Measurements from ENCODE around the gene ARHGAP15. TPM values are rescaled to one million over a fixed set of nuclear protein-coding genes. Genes with fewer than 3 reads are reported as not detected.

ARHGAP15 gene
- total RNA-seq, 4 donors from 2014 or later: 3.4 to 9.3 (median 6.4) TPM

- no peaks in the 10 kb centered on the region for H3K27me3 ChIP-seq
- H3K27ac ChIP-seq: no peak overlapping the region
- H3K36me3 ChIP-seq: no peaks in the 10 kb centered on the region
- TF ChIP-seq CTCF (IDR thresholded peaks at IDR 0.05) (no peak), POLR2A (IDR thresholded peaks at IDR 0.05) (no peak), POLR2AphosphoS5 (IDR thresholded peaks at IDR 0.05) (no peak), EP300 (IDR thresholded peaks at IDR 0.05) (no peak)
- H3K4me1 ChIP-seq: no peaks in the 10 kb centered on the region
- no peak for ATAC-seq
- 88% methylated on average over 2 of the region's 2 CpGs; no CpG with 5 or more reads in 1 of the 2 donors for WGBS, 2 donors (ENCODE audit: low coverage in 1 of 2)
- H3K4me3 ChIP-seq: no peak overlapping the region
- peaks cover 0 to 20% (median 0%) of the 10 kb centered on the region in 3 donors for H3K9me3 ChIP-seq
These were observed 53.4 kb downstream of the ARHGAP15 start for GRCh38 chr2:143182649-143183048.

GRCh38 chr2:143183804-143184463 is 54.7 kb downstream of the ARHGAP15 start:
- 79 to 93% methylated on average over 4 to 5 of the region's 5 CpGs for WGBS, 2 donors (ENCODE audit: low coverage in 1 of 2)

GRCh38 chr2:143186876-143187275 is 57.7 kb downstream of the ARHGAP15 start:
- 41 to 45% methylated on average over 2 to 3 of the region's 3 CpGs for WGBS, 2 donors (ENCODE audit: low coverage in 1 of 2)
- no peak for ATAC-seq
- TF ChIP-seq POLR2AphosphoS5 (IDR thresholded peaks at IDR 0.05): no peak
- TF ChIP-seq EP300 (IDR thresholded peaks at IDR 0.05): no peak
- peaks cover 0 to under 1% (median 0%) of the 10 kb centered on the region in 3 donors for H3K9me3 ChIP-seq
- no peaks in the 10 kb centered on the region for H3K4me1 ChIP-seq
- no peak overlapping the region for H3K4me3 ChIP-seq
- no peaks in the 10 kb centered on the region for H3K27me3 ChIP-seq
- no peaks in the 10 kb centered on the region for H3K36me3 ChIP-seq
- H3K27ac ChIP-seq: no peak overlapping the region

More at GRCh38 chr2:143183804-143184463, 54.7 kb downstream of the ARHGAP15 start:
- Histone ChIP-seq H3K4me3 (no peak overlapping the region), H3K36me3 (no peaks in the 10 kb centered on the region), H3K27me3 (no peaks in the 10 kb centered on the region), H3K9me3 (peaks cover 0 to 20% (median 0%) of the 10 kb centered on the region in 3 donors), H3K4me1 (no peaks in the 10 kb centered on the region), H3K27ac (no peak overlapping the region)
- TF ChIP-seq CTCF (IDR thresholded peaks at IDR 0.05) (no peak), EP300 (IDR thresholded peaks at IDR 0.05) (no peak), POLR2AphosphoS5 (IDR thresholded peaks at IDR 0.05) (no peak), POLR2A (IDR thresholded peaks at IDR 0.05) (no peak)
- ATAC-seq: no peak

GRCh38 chr2:143190431-143190830 is 61.2 kb downstream of the ARHGAP15 start:
- Histone ChIP-seq H3K27ac (no peak overlapping the region), H3K36me3 (no peaks in the 10 kb centered on the region)
- 89 to 94% methylated on average over 2 to 3 of the region's 3 CpGs for WGBS, 2 donors (ENCODE audit: low coverage in 1 of 2)

GRCh38 chr2:143192106-143192505 is 62.9 kb downstream of the ARHGAP15 start:
- Histone ChIP-seq H3K9me3 (no peaks in the 10 kb centered on the region), H3K36me3 (no peaks in the 10 kb centered on the region), H3K27me3 (no peaks in the 10 kb centered on the region), H3K4me1 (no peaks in the 10 kb centered on the region), H3K27ac (no peak overlapping the region), H3K4me3 (no peak overlapping the region)
- no peak for ATAC-seq
- no peak for TF ChIP-seq CTCF (IDR thresholded peaks at IDR 0.05)
- TF ChIP-seq EP300 (IDR thresholded peaks at IDR 0.05): no peak
- no peak for TF ChIP-seq POLR2A (IDR thresholded peaks at IDR 0.05)
- TF ChIP-seq POLR2AphosphoS5 (IDR thresholded peaks at IDR 0.05): no peak
- WGBS, 2 donors (ENCODE audit: low coverage in 1 of 2): 83 to 93% methylated on average over 1 of the region's 1 CpG

More at GRCh38 chr2:143190431-143190830, 61.2 kb downstream of the ARHGAP15 start:
- no peak overlapping the region for H3K4me3 ChIP-seq
- H3K27me3 ChIP-seq: no peaks in the 10 kb centered on the region
- H3K9me3 ChIP-seq: no peaks in the 10 kb centered on the region
- no peak for TF ChIP-seq POLR2AphosphoS5 (IDR thresholded peaks at IDR 0.05)
- no peaks in the 10 kb centered on the region for H3K4me1 ChIP-seq
- no peak for ATAC-seq

GRCh38 chr2:143192716-143193115 is 63.5 kb downstream of the ARHGAP15 start:
- no peak for ATAC-seq
- TF ChIP-seq CTCF (IDR thresholded peaks at IDR 0.05) (no peak), POLR2AphosphoS5 (IDR thresholded peaks at IDR 0.05) (no peak), POLR2A (IDR thresholded peaks at IDR 0.05) (no peak), EP300 (IDR thresholded peaks at IDR 0.05) (no peak)
- WGBS, 2 donors (ENCODE audit: low coverage in 1 of 2): 67% methylated on average over 1 of the region's 1 CpG; no CpG with 5 or more reads in 1 of the 2 donors
- no peaks in the 10 kb centered on the region for H3K4me1 ChIP-seq
- H3K36me3 ChIP-seq: no peaks in the 10 kb centered on the region
- H3K4me3 ChIP-seq: no peak overlapping the region
- no peak overlapping the region for H3K27ac ChIP-seq
- no peaks in the 10 kb centered on the region for H3K27me3 ChIP-seq
- H3K9me3 ChIP-seq: no peaks in the 10 kb centered on the region

All from gastroesophageal sphincter (tissue), 4 donors.